ENCODE results near the gene CNIH3.

CNIH3 gene

DNA sequence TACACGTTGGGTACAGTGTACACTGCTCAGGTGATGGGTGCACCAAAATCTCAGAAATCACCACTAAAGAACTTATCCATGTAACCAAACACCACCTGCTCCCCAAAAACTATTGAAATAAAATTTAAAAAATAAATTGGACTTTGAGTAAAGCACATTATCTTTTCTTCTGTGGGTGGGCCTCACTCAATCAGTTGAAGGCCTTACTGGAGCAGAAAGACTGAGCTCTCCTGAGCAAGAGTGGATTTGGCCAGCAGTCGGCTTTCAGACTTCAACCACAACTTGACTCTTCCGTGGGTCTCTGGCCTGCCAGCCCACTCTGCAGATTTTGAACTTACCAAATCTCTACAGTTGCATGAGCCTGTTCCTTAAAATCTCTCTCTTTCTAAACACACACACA, 78.9 kb downstream of the CNIH3 start:
- TF ChIP-seq, protein P1, sequence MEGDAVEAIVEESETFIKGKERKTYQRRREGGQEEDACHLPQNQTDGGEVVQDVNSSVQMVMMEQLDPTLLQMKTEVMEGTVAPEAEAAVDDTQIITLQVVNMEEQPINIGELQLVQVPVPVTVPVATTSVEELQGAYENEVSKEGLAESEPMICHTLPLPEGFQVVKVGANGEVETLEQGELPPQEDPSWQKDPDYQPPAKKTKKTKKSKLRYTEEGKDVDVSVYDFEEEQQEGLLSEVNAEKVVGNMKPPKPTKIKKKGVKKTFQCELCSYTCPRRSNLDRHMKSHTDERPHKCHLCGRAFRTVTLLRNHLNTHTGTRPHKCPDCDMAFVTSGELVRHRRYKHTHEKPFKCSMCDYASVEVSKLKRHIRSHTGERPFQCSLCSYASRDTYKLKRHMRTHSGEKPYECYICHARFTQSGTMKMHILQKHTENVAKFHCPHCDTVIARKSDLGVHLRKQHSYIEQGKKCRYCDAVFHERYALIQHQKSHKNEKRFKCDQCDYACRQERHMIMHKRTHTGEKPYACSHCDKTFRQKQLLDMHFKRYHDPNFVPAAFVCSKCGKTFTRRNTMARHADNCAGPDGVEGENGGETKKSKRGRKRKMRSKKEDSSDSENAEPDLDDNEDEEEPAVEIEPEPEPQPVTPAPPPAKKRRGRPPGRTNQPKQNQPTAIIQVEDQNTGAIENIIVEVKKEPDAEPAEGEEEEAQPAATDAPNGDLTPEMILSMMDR (IDR thresholded peaks at IDR 0.05) = no peak

DNA sequence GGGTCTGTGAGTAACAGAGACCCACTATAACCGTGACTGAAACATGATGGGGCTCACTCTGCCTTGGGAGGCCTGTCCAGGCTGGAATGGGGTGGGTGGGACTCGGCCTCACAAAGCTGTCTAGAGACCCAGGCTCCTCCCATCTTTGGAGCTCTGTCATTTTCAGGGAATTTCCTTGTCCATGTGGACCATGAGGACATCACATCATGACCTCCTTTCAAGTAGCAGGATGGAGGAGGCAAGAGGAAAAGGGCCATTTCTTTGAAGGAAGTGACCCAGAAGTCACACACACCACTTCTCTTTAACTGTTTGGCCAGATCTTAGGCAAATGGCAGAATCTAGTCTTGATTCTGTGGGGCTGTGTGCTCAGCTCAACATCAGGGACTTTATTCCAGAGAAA, 79.9 kb downstream of the CNIH3 start:
- TF ChIP-seq, protein P1 (IDR thresholded peaks at IDR 0.05) = no peak

DNA sequence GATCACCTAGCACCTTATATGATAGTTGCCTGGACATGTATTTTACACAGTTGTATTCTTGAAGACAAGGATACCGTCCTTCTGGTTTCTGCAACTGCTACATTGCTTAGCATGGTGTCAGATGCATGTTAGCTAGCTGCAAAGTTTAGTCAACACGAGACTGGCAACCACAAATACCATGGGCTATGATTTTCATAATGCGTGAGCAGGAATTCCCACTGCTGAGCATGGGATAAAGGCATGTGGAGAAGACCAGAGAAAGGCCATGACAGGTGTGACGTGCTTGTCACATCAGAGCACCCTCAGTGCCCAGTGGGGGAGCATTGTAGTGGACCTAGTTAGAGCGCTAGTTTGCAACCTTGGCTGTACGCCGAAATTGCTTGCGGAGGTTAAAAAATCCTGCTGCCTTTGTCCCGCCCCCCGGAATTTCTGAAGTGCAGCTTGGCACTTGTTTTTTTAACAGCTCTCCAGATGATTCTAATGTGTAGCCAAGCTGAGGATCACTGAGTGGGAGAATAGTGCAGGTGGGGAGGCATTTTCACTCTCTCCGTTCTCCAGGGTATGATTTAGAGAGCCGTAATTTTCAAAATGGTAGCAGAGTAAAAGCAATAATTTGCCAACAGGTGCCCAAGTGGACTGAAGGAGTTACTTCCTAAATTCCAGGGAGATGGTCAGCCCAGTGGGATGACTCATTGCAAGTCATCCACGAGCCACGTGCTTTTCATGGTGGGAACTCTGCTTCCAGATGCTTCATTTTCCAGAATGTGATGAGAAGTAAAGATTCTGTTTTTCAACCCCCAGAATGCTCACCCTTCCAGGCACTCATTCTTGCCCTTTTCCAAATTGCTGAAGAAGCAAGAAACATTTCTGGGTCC, 81.0 kb downstream of the CNIH3 start:
- TF ChIP-seq, protein P1 (IDR thresholded peaks at IDR 0.05) = no peak

DNA sequence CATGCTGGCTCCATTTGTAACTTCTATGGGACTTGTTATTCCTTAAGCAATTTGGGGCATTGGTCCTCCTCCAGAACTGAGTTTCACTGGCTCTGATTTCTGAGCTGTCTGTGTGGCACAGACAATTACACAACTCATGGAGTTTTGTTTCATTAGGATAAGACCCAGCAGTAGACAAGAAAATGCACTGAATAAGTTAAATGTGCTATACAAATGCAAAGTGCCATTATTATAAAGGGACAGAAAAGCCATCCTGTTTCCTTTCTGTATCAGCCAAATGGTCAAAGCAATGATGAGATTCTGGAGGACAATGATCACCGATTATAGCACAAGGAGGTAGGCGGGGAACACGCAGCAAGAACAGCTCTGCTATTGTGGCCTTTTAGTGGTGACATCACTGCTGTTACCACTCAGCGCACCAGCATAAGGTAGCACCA, 81.9 kb downstream of the CNIH3 start:
- TF ChIP-seq, protein P1 (IDR thresholded peaks at IDR 0.05) = no peak

DNA sequence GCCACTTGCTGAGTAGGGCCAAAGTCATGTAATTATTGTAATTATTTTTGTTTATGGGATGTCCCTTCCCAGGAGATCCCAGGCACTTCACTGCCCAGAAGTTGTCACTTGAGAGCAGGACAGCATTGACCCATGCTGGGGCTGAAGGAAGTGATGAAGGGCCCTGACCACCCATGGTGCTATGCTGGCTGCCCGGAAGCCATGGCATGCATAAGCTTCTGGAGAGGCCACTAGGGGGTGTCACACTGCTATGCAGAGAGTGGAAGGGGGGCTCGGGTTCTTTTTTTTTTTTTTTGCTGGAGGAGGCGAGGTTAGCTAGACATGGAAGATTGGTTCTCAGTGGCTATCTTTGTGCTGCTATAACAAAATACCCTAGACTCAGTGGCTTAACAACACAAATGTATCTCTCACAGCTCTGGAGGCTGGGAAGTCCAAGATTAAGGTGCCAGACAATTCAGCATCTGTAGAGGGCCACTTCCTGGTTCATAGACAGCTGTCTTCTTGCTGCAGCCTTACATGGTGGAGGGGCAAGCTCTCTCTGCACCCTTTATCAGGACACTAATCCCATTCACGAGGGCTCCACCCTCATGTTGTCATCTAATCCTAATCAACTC, 84.9 kb downstream of the CNIH3 start:
- TF ChIP-seq, protein P1 (IDR thresholded peaks at IDR 0.05) = peak; percentile 38; the same call in 1 of the 2 replicates

DNA sequence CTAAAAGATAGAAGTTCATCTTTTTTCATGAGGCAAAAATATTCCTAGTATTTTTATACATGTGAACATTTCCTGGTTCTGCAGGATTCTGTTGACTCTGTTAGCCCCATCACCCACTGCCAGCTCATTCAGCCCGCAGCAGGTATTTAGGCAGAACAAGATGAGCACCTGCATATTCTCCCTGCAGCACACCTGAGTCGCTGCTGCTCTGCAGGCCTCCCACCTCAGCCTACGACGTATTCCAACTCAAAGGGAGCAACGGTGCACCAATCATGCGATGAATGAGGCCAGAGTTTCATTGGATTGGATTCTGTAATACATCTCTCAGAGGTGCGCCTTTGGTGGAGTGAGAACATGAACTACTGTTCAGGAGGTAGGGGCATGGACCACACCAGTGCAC, 87.6 kb downstream of the CNIH3 start:
- TF ChIP-seq, protein P1 (IDR thresholded peaks at IDR 0.05) = no peak

DNA sequence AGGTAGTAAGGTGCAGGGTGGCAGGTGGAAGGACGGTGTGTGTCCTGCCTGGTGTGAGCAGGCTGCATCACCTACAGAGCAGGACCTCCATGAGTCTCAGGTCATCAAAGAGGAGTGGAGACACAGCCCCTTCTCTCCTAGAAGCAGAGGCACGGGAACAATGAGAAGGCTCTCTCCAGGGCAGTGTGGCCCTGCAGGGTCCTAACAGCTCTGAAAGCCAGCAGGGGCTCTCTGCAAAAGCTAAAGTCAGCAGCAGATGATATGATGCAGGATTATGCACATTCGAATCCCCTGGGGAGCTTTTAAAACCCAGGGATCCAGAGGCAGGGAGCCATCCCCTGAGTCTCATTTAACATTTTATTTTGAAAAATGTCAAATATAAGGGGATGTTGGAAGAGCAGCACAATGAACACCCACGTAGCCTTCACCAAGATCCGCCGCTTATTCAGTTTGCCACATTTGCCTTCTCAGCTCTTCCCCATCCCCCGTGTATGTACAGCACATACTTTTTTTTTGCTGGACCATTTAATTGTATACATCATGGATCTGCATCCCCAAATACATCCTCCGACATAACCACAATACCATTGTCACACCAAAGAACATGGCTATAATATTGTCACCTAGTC, 88.1 kb downstream of the CNIH3 start:
- TF ChIP-seq, protein P1 (IDR thresholded peaks at IDR 0.05) = no peak
